Lower leg skin (tissue), 4 donors: Measurements from ENCODE around the gene PLD5. TPM values are rescaled to one million over a fixed set of nuclear protein-coding genes. Genes with fewer than 3 reads are reported as not detected.
"Not testable (repeated sequence)": the region's sequence is repeated elsewhere in the genome, so short reads cannot be mapped to it uniquely, and the experiment has no call there.

Experiments used
- DNase-seq, 2 donors: peaks; one replicate each; pipeline ENCODE4 v3.0.0-alpha.2; 2019; ENCODE audit warnings: low spot score in 2 of 2
- H3K4me3 ChIP-seq: fragments of 200-600 bp; sonication (generic); 2 replicates; pipeline ENCODE4 v1.5.1; 2017; ENCODE audit warnings: mild to moderate bottlenecking, low read depth; ENCODE audit not compliant: poor library complexity, severe bottlenecking
- POLR2A ChIP-seq, 2 donors: fragments of 450-650 bp; IDR thresholded peaks; one replicate each; pipeline ENCODE4 v1.6.1; 2016 to 2017; ENCODE audit warnings: antibody characterized with exemption in 2 of 2, mild to moderate bottlenecking in 1 of 2, moderate library complexity in 1 of 2
- WGBS, 2 donors: methylation state at CpG; one replicate each; pipeline ENCODE4 v1.1.5; 2018; 5-methylcytosine and 5-hydroxymethylcytosine counted together
- intact Hi-C: fragments of 100-400 bp; cut with DNase I; formaldehyde crosslinking; loops from one replicate; pipeline ENCODE4 v1.15.0; 2023; ENCODE audit warnings: low total_unique reads
- total RNA-seq, 4 donors: library from RNA; depleted of rRNA; stranded (reverse); fragments of >200 nt; gene quantifications; one replicate each; pipeline ENCODE4 v1.1.0, GENCODE V29; 2016
- TF ChIP-seq, protein P1 (sequence below), 3 donors: fragments of 450-650 bp; IDR thresholded peaks; one replicate each; pipeline ENCODE4 v1.5.1; 2016; ENCODE audit warnings: antibody characterized with exemption in 3 of 3, mild to moderate bottlenecking in 3 of 3, moderate library complexity in 2 of 3

The PLD5 gene
- total RNA-seq, 4 donors from 2014 or later = 0.17 to 0.32 (median 0.25) TPM; not detected in 1

DNA sequence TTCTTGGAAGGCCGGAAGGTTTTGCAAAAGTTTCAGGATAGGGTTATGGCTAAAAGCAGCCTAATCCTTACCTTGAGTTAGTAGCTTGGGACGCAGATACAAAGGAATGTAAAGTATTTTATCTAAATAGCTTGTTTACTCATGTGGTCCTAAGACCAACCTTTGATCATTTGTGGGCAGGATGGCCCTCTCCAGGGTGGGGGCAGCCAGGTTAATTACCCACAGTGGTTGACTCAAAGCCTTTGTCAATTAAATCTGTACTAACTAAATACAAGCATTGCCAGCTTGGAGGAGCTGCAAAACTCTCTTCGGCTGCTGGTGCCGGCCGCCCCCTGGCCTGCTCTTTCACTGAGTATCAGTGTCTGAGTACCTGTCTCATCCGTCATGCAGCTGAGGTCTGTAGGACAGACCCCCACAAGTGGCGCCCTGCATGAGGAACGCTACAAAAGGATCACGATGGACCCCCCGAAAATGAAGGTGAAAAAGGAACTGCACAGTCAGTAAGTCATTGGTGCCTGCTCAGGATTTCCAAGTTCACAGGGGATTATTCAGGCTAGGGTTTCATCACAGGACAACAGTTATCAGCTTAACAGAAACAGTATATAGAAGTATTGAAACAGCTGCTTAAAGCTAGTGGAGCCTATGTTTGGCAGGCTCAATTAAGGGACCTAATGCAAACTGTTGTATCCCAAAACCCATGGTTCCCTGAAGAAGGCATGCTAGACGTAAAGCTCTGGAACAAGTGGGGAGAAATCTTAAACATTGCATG is 313.1 kb downstream of the PLD5 start:
- WGBS, 2 donors = 70 to 85% methylated on average over 11 of the region's 11 CpGs

DNA sequence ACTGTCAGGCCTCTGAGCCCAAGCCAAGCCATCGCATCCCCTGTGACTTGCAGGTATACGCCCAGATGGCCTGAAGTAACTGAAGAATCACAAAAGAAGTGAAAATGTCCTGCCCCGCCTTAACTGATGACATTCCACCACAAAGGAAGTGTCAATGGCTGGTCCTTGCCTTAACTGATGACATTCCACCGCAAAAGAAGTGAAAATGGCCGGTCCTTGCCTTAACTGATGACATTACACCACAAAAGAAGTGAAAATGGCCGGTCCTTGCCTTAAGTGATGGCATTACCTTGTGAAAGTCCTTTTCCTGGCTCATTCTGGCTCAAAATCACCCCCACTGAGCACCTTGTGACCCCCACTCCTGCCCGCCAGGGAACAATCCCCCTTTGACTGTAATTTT is 314.2 kb downstream of the PLD5 start:
- DNase-seq, H3K4me3 ChIP-seq, intact Hi-C loops: not testable (repeated sequence)
- 80 to 84% methylated on average over 7 of the region's 7 CpGs for WGBS, 2 donors

More for the DNA sequence above, 313.1 kb downstream of the PLD5 start:
- no peak overlapping the region for H3K4me3 ChIP-seq
- intact Hi-C loops = no loop called here
- DNase-seq = no peak
- TF ChIP-seq POLR2A (IDR thresholded peaks at IDR 0.05) = no peak
- TF ChIP-seq, protein P1, sequence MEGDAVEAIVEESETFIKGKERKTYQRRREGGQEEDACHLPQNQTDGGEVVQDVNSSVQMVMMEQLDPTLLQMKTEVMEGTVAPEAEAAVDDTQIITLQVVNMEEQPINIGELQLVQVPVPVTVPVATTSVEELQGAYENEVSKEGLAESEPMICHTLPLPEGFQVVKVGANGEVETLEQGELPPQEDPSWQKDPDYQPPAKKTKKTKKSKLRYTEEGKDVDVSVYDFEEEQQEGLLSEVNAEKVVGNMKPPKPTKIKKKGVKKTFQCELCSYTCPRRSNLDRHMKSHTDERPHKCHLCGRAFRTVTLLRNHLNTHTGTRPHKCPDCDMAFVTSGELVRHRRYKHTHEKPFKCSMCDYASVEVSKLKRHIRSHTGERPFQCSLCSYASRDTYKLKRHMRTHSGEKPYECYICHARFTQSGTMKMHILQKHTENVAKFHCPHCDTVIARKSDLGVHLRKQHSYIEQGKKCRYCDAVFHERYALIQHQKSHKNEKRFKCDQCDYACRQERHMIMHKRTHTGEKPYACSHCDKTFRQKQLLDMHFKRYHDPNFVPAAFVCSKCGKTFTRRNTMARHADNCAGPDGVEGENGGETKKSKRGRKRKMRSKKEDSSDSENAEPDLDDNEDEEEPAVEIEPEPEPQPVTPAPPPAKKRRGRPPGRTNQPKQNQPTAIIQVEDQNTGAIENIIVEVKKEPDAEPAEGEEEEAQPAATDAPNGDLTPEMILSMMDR (IDR thresholded peaks at IDR 0.05) = no peak

DNA sequence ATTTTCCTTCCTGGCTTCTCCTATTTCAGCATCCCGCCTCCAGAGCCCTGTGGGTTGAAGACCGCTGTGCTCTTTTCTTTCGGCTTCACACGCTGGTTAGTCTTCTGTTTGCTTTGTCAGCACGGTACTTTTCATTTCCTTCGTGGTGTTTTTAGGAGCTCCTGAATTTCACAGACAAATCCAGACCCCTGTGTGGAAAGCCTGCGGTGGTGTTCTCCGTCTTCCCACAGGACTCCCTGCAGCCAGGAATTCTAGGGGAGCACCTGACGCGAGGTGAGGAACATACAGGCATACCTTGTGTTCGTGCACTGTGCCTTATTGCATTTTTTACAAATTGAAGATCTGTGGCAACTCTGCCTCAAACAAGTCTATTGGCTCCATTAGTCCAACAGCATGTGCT is 315.4 kb downstream of the PLD5 start:
- TF ChIP-seq, protein P1 (IDR thresholded peaks at IDR 0.05) = no peak
- no peak for TF ChIP-seq POLR2A (IDR thresholded peaks at IDR 0.05)
- intact Hi-C loops = no loop called here
- 78 to 81% methylated on average over 11 of the region's 11 CpGs for WGBS, 2 donors
- DNase-seq = no peak
- no peak overlapping the region for H3K4me3 ChIP-seq

DNA sequence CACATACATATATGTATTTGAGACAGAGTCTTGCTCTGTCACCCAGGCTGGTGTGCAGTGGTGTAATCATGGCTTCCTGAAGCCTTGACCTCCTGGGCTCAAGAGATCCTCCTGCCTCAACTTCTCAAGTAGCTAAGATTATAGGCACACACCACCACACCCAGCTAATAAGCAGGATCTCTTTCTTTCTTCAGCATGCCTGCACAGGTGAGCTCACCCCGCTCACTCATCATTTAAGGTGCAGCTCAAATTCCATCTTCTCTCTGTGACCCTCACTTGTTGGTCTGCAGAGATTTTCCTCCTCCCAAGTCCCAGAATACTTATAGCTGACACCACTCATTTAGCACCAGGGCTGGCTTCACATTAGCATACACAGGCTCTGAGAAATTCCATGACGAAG is 316.5 kb downstream of the PLD5 start:
- H3K4me3 ChIP-seq = no peak overlapping the region
- DNase-seq = no peak
- intact Hi-C loops = no loop called here
- TF ChIP-seq, protein P1 (IDR thresholded peaks at IDR 0.05) = no peak
- TF ChIP-seq POLR2A (IDR thresholded peaks at IDR 0.05) = no peak
- WGBS, 2 donors = 86 to 88% methylated on average over 2 of the region's 2 CpGs

DNA sequence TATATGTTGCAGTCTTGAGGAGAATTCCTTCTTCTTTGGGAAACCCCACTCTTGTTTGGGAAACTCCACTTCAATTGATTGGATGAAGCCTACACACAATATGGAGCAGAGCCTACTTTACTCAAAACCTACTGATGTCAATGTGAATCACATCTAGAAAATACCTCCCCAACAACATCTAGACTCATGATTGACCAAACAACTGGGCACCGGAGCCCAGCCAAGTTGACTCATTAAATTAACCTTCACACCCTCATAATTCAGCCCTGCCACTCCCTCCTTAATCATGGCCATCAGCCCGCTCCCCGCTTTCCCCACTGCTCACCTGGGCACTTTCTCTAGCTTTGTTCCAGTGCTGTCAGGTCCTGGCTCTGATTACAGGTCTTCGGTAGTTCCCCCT is 317.5 kb downstream of the PLD5 start:
- no peak overlapping the region for H3K4me3 ChIP-seq
- intact Hi-C loops = no loop called here
- 86 to 98% methylated on average over 4 of the region's 4 CpGs for WGBS, 2 donors
- no peak for DNase-seq
- TF ChIP-seq, protein P1 (IDR thresholded peaks at IDR 0.05) = no peak
- no peak for TF ChIP-seq POLR2A (IDR thresholded peaks at IDR 0.05)

DNA sequence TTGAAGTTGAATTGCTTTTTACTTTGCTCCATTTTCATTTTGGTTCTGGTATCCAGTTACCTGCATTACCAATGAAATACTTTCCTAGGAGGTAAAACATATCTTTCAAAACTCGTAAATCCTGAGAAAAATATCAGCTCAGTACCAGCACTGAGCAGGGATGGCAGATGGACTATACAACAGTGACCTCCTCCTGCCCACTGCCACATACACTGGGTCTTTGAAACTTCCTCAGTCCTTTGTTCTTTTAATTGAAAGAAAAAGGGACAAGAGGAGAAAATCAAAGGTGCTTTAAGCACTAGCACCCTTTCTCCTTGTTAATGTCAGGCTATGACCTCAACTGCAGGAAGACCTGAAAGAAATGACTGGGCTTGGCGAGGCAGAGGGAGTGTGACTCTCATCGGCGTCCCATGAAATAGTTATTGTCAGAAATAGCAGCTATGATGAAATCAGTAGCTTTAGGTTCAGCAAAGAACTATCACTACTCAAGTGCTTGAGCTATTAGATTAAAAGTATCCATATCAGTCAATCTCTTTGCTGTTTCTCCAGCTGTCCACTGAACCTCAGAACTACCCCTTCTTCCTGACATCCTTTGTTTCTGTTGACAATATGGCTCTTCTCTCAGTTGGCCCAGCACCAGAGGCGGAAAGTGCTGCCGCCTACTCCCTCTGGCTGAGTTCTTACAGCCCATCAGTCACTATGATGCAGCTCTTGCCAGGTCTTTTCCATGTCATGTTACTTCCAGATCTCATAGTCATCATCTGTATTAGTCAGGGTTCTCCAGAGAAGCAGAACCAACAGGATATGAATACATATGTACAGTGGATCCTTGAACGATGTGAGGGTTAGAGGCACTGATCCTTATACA is 318.6 kb downstream of the PLD5 start:
- 47 to 56% methylated on average over 7 of the region's 7 CpGs for WGBS, 2 donors
- intact Hi-C loops = no loop called here

More for the DNA sequence above, 318.6 kb downstream of the PLD5 start:
- H3K4me3 ChIP-seq = no peak overlapping the region
- DNase-seq = no peak
- TF ChIP-seq, protein P1 (IDR thresholded peaks at IDR 0.05) = no peak
- no peak for TF ChIP-seq POLR2A (IDR thresholded peaks at IDR 0.05)
